Calu3 (cell line): ENCODE results near the gene CSTB. TPM values are rescaled to one million over a fixed set of nuclear protein-coding genes. Genes with fewer than 3 reads are reported as not detected.
A peak's percentile ranks its signal among the peaks of the same experiment; 100 is the strongest.

ENCODE experiments used
- BruUV-seq: library from RNA; stranded (reverse); fragments of 400-500 nt; replicated peaks from 2 replicates; lab custom pipeline; 2021; lab: Mats Ljungman, UMichigan
- CTCF ChIA-PET: fragments of 300-600 bp; sonication (Branson Sonifier 250); formaldehyde crosslinking; loops from one replicate; lab custom pipeline; 2022; ENCODE audit warnings: antibody characterized with exemption; lab: Charles Lee
- DNase-seq: peaks from one replicate; pipeline ENCODE4 v3.0.0; 2022
- H3K27ac Mint-ChIP-seq: one replicate; pipeline ENCODE4 v1.8.0; 2022; ENCODE audit warnings: mixed read lengths; ENCODE audit not compliant: unreplicated experiment
- H3K27me3 Mint-ChIP-seq: one replicate; pipeline ENCODE4 v1.8.0; 2022; ENCODE audit warnings: mixed read lengths; ENCODE audit not compliant: unreplicated experiment
- H3K36me3 Mint-ChIP-seq: one replicate; pipeline ENCODE4 v1.8.0; 2022; ENCODE audit warnings: mild to moderate bottlenecking, moderate library complexity, mixed read lengths; ENCODE audit not compliant: insufficient read depth, unreplicated experiment
- H3K4me1 Mint-ChIP-seq: one replicate; pipeline ENCODE4 v1.8.0; 2022; ENCODE audit warnings: mild to moderate bottlenecking, low read depth, mixed read lengths; ENCODE audit not compliant: unreplicated experiment
- H3K4me3 Mint-ChIP-seq: one replicate; pipeline ENCODE4 v1.8.0; 2022; ENCODE audit warnings: mild to moderate bottlenecking, low read depth, moderate library complexity, mixed read lengths; ENCODE audit not compliant: unreplicated experiment
- H3K9me3 Mint-ChIP-seq: one replicate; pipeline ENCODE4 v1.8.0; 2022; ENCODE audit warnings: low read depth, mixed read lengths; ENCODE audit not compliant: unreplicated experiment
- intact Hi-C: fragments of 100-400 bp; cut with micrococcal nuclease; formaldehyde crosslinking; loops from one replicate; pipeline ENCODE4 v1.10.0; 2022; ENCODE audit not compliant: unreplicated experiment
- total RNA-seq: library from RNA; stranded (reverse); gene quantifications from 2 replicates; pipeline ENCODE4 v1.2.3, GENCODE V29; 2022
- TF ChIP-seq, protein P1 (sequence below): fragments of 200-600 bp; IDR thresholded peaks from one replicate; pipeline ENCODE4 v1.8.0; 2022; ENCODE audit warnings: antibody characterized with exemption; ENCODE audit not compliant: unreplicated experiment

The CSTB gene
- total RNA-seq, 1 experiment from 2014 or later, result 105 TPM

DNA sequence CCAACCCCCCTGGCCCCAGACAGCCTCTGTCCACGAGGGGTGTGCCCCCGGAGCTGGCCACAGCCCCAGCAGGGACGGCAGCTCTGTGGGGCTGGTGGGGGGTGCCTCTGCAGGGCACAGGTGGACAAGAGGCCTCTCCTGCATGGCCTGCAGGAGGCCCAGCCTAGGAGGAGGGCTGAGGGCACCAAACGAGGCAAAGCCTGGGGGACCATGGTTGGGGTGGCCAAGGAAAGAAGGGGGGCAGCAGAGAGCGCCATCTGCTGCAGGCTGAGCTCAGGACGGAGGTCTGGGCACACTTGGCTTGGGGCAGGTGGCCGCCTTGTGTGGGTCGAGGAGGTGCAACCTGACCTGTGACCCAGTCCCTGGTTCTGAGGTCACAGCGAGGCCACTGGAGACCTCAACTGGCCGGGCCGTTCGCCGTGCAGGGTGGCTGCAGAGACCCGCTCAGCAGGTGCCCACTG lies 40.5 kb upstream of the CSTB start:
- Mint-ChIP-seq H3K4me3 (no peak overlapping the region), H3K27me3 (no peaks in the 10 kb centered on the region), H3K27ac (no peak overlapping the region), H3K4me1 (peaks cover 8% of the 10 kb centered on the region), H3K36me3 (peaks cover 6% of the 10 kb centered on the region), H3K9me3 (no peaks in the 10 kb centered on the region)
- BruUV-seq, result no TSS peak
- CTCF ChIA-PET, result interaction anchor here (0.6 kb wide), 1 partner anchor 46 kb away, joined by 3 read pairs; no protein-coding TSS in a partner anchor
- no peak for DNase-seq
- intact Hi-C loops, result no loop called here
- TF ChIP-seq, protein P1, sequence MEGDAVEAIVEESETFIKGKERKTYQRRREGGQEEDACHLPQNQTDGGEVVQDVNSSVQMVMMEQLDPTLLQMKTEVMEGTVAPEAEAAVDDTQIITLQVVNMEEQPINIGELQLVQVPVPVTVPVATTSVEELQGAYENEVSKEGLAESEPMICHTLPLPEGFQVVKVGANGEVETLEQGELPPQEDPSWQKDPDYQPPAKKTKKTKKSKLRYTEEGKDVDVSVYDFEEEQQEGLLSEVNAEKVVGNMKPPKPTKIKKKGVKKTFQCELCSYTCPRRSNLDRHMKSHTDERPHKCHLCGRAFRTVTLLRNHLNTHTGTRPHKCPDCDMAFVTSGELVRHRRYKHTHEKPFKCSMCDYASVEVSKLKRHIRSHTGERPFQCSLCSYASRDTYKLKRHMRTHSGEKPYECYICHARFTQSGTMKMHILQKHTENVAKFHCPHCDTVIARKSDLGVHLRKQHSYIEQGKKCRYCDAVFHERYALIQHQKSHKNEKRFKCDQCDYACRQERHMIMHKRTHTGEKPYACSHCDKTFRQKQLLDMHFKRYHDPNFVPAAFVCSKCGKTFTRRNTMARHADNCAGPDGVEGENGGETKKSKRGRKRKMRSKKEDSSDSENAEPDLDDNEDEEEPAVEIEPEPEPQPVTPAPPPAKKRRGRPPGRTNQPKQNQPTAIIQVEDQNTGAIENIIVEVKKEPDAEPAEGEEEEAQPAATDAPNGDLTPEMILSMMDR, result no peak

DNA sequence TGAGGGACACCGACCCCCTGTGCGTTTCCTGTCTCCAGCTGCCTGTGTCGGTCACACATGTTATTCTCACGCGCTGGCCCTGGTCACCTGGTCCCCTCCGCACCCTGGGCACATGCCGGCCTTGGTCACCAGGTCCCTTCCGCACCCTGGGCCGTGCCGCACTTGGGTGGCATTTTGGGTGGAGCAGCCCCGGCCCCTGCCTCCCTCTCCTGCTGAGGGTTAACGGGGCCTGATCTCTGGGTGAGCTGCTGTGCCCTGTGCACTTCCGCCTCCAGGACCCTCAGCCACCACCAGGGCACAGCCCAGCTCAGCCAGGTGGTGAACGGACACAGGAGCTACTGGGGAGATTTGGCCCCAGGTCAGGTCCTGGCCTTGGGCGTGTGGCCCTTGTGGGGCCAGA lies 39.9 kb upstream of the CSTB start:
- Mint-ChIP-seq H3K4me1 (peaks cover 8% of the 10 kb centered on the region), H3K36me3 (peaks cover 6% of the 10 kb centered on the region), H3K9me3 (no peaks in the 10 kb centered on the region), H3K27me3 (no peaks in the 10 kb centered on the region), H3K4me3 (no peak overlapping the region), H3K27ac (no peak overlapping the region)
- CTCF ChIA-PET, result no interaction called here
- TF ChIP-seq, protein P1, result no peak
- BruUV-seq, result no TSS peak
- DNase-seq, result no peak
- intact Hi-C loops, result no loop called here

DNA sequence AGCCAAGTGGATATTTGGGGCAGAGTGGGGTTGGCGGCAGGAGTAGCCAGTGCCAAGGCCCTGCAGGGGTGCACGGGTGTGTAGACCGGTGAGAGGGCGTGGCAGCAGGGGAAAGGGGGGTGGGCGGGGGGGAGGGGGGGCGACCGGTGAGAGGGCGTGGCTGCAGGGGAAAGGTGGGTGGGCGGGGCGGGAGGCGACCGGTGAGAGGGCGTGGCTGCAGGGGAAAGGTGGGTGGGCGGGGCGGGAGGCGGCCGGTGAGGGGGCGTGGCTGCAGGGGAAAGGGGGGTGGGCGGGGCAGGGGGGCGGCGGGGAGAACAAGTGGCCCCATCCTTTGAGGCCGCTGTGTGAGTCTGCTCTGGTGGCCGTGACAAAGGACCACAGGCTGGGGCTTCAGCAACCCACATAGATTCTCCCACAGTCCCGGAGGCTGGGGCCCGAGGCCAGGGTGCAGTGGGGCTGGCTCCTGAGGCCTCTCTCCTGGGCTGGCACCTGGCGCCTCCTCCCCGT lies 39.1 kb upstream of the CSTB start:
- TF ChIP-seq, protein P1, result no peak
- Mint-ChIP-seq H3K9me3 (no peaks in the 10 kb centered on the region), H3K27me3 (no peaks in the 10 kb centered on the region), H3K36me3 (peaks cover 15% of the 10 kb centered on the region), H3K27ac (peak overlapping the region; percentile 20), H3K4me3 (peak overlapping the region; percentile 3), H3K4me1 (peaks cover 8% of the 10 kb centered on the region)
- BruUV-seq, result no TSS peak
- intact Hi-C loops, result no loop called here
- CTCF ChIA-PET, result no interaction called here
- peak; percentile 32 for DNase-seq

DNA sequence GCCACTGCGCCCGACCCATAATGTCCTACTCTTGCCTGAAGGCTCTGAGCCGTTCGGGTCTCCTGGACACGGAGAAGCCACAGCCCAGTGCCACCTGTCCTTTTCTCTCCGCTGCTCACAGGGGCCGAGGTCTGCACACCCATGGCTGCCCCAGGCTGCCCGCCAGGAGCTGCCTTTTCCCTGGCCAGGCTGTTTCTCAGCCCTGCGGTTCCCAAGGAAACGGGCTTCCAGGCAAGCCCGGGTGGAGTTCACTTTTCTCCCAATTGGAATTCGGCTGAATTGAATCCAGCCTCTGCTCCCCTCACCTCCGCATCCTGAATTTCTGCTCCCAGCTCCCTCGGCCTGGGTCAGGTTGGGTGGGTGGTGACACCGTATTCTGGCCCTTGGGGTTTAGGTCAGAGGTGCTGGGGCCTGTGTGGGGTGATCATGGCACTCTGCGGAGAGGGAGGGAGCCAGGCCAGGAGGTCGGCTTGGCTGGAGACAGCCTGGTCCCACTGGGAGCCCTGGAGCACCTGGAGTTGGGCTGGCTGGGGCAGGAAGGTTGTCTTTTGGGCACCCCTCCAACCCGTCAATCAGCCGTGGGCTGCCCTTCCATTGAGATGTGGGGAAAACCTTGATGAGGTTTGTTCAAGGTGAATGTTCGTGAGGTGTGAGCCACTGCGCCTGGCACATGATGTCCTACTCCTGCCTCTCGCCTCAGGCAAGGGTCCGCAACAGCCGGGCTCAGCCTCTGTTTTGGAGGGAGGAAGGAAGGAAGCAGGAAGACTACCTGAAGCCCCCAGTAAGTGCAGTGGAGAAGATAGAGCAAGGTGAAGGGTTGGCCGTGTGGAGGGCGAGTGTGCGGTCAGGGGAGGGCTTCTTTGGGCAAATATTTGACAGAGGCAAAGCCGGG lies 38.4 kb upstream of the CSTB start:
- intact Hi-C loops, result no loop called here
- H3K27ac Mint-ChIP-seq, result peak overlapping the region; percentile 20
- BruUV-seq, result no TSS peak
- no peak for DNase-seq
- no peaks in the 10 kb centered on the region for H3K9me3 Mint-ChIP-seq
- CTCF ChIA-PET, result interaction anchor here (0.7 kb wide), 1 partner anchor 107 kb away, joined by 3 read pairs; no protein-coding TSS in a partner anchor
- H3K4me3 Mint-ChIP-seq, result peak overlapping the region; percentile 3
- peaks cover 8% of the 10 kb centered on the region for H3K4me1 Mint-ChIP-seq
- no peaks in the 10 kb centered on the region for H3K27me3 Mint-ChIP-seq
- peaks cover 20% of the 10 kb centered on the region for H3K36me3 Mint-ChIP-seq
- TF ChIP-seq, protein P1, result no peak
